ENCODE results near the gene ABL2. TPM values are rescaled to one million over a fixed set of nuclear protein-coding genes. Genes with fewer than 3 reads are reported as not detected.

Gene ABL2
- total RNA-seq, 2 donors from 2014 or later = 20.2 to 28.0 TPM

DNA sequence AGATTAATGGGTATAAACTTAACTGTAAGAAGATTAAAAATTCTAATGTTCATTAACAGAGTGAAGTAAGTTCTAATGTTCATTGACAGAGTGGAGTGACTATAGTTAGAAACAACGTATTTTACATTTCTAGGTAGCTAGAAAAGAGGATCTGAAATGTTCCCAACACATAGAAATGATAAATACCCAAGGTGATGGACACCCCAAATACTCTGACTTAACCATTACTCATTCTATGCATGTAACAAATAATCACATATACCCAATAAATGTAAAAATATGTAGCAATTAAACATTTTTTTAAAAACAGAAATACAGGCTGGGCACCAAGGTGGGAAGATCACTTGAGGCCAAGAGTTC is 62.1 kb downstream of the ABL2 start:
- H3K9me3 ChIP-seq (ENCODE audit: control insufficient read depth, low read length) = no peaks in the 10 kb centered on the region
- Mint-ChIP-seq H3K27me3 (ENCODE audit: insufficient read depth) (no peaks in the 10 kb centered on the region), H3K9me3 (no peaks in the 10 kb centered on the region), H3K4me3 (no peak overlapping the region), H3K36me3 (ENCODE audit: low read depth) (no peaks in the 10 kb centered on the region), H3K27ac (no peak overlapping the region), H3K4me1 (peaks cover 17% of the 10 kb centered on the region)
- TF ChIP-seq, protein P1, sequence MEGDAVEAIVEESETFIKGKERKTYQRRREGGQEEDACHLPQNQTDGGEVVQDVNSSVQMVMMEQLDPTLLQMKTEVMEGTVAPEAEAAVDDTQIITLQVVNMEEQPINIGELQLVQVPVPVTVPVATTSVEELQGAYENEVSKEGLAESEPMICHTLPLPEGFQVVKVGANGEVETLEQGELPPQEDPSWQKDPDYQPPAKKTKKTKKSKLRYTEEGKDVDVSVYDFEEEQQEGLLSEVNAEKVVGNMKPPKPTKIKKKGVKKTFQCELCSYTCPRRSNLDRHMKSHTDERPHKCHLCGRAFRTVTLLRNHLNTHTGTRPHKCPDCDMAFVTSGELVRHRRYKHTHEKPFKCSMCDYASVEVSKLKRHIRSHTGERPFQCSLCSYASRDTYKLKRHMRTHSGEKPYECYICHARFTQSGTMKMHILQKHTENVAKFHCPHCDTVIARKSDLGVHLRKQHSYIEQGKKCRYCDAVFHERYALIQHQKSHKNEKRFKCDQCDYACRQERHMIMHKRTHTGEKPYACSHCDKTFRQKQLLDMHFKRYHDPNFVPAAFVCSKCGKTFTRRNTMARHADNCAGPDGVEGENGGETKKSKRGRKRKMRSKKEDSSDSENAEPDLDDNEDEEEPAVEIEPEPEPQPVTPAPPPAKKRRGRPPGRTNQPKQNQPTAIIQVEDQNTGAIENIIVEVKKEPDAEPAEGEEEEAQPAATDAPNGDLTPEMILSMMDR (conservative IDR thresholded peaks at IDR 0.05) = no peak
- no peaks in the 10 kb centered on the region for H3K4me1 ChIP-seq (ENCODE audit: control insufficient read depth, insufficient read depth, low read length)
- H3K36me3 ChIP-seq (ENCODE audit: control insufficient read depth, insufficient read depth, low read length) = no peaks in the 10 kb centered on the region
- no peak overlapping the region for H3K4me3 ChIP-seq (ENCODE audit: low read length)
- no peaks in the 10 kb centered on the region for H3K27me3 ChIP-seq (ENCODE audit: control insufficient read depth, insufficient read depth, low read length, poor library complexity, severe bottlenecking)
- H3K27ac ChIP-seq (ENCODE audit: low read depth, low read length) = no peak overlapping the region
- H3K9ac ChIP-seq (ENCODE audit: extremely low read depth, low read length, poor library complexity, severe bottlenecking) = no peak overlapping the region
- WGBS, 2 experiments (ENCODE audit: insufficient coverage in 1 of 2, insufficient read length in 1 of 2) = 100% methylated on average over 1 of the region's 1 CpG; no CpG with 5 or more reads in 1 of the 2 experiments
- no peak for DNase-seq

GRCh38 chr1:179166663-179167417 is 62.6 kb downstream of the ABL2 start:
- Histone ChIP-seq H3K27me3 (ENCODE audit: control insufficient read depth, insufficient read depth, low read length, poor library complexity, severe bottlenecking) (no peaks in the 10 kb centered on the region), H3K4me3 (ENCODE audit: low read length) (no peak overlapping the region), H3K36me3 (ENCODE audit: control insufficient read depth, insufficient read depth, low read length) (no peaks in the 10 kb centered on the region), H3K27ac (ENCODE audit: low read depth, low read length) (no peak overlapping the region), H3K9me3 (ENCODE audit: control insufficient read depth, low read length) (no peaks in the 10 kb centered on the region), H3K4me1 (ENCODE audit: control insufficient read depth, insufficient read depth, low read length) (no peaks in the 10 kb centered on the region), H3K9ac (ENCODE audit: extremely low read depth, low read length, poor library complexity, severe bottlenecking) (no peak overlapping the region)
- Mint-ChIP-seq H3K27me3 (ENCODE audit: insufficient read depth) (no peaks in the 10 kb centered on the region), H3K27ac (no peak overlapping the region), H3K4me3 (no peak overlapping the region), H3K9me3 (no peaks in the 10 kb centered on the region), H3K4me1 (peaks cover 17% of the 10 kb centered on the region), H3K36me3 (ENCODE audit: low read depth) (no peaks in the 10 kb centered on the region)
- WGBS, 2 experiments (ENCODE audit: insufficient coverage in 1 of 2, insufficient read length in 1 of 2) = 94 to 97% methylated on average over 3 to 7 of the region's 8 CpGs
- DNase-seq = no peak
- TF ChIP-seq, protein P1 (conservative IDR thresholded peaks at IDR 0.05) = no peak

- no CpG with 5 or more reads among the region's 1 CpG for WGBS, 2 experiments (ENCODE audit: insufficient coverage in 1 of 2, insufficient read length in 1 of 2)
- Histone ChIP-seq H3K4me1 (ENCODE audit: control insufficient read depth, insufficient read depth, low read length) (no peaks in the 10 kb centered on the region), H3K9ac (ENCODE audit: extremely low read depth, low read length, poor library complexity, severe bottlenecking) (peak overlapping the region; percentile 40), H3K27me3 (ENCODE audit: control insufficient read depth, insufficient read depth, low read length, poor library complexity, severe bottlenecking) (no peaks in the 10 kb centered on the region), H3K27ac (ENCODE audit: low read depth, low read length) (no peak overlapping the region), H3K4me3 (ENCODE audit: low read length) (peak overlapping the region; percentile 48), H3K36me3 (ENCODE audit: control insufficient read depth, insufficient read depth, low read length) (no peaks in the 10 kb centered on the region), H3K9me3 (ENCODE audit: control insufficient read depth, low read length) (no peaks in the 10 kb centered on the region)
- H3K4me1 Mint-ChIP-seq = peaks cover 14% of the 10 kb centered on the region
- H3K9me3 Mint-ChIP-seq = no peaks in the 10 kb centered on the region
- H3K27me3 Mint-ChIP-seq (ENCODE audit: insufficient read depth) = no peaks in the 10 kb centered on the region
- TF ChIP-seq, protein P1 (conservative IDR thresholded peaks at IDR 0.05) = no peak
- no peak overlapping the region for H3K27ac Mint-ChIP-seq
- H3K36me3 Mint-ChIP-seq (ENCODE audit: low read depth) = peaks cover 2% of the 10 kb centered on the region
- no peak overlapping the region for H3K4me3 Mint-ChIP-seq
- DNase-seq = no peak
Measured at GRCh38 chr1:179164494-179164893, 65.0 kb downstream of the ABL2 start.

All from endodermal cell (in vitro differentiated cells).